GM21825 (cell line): ENCODE measurements around the gene LBH.
A peak's percentile ranks its signal among the peaks of the same experiment; 100 is the strongest.

Experiments
- ATAC-seq: cut with Tn5 transposase; IDR thresholded peaks from one replicate; pipeline ENCODE4 v1.9.1; 2021; ENCODE audit warnings: mild to moderate bottlenecking, moderate library complexity; ENCODE audit not compliant: unreplicated experiment

LBH gene

DNA sequence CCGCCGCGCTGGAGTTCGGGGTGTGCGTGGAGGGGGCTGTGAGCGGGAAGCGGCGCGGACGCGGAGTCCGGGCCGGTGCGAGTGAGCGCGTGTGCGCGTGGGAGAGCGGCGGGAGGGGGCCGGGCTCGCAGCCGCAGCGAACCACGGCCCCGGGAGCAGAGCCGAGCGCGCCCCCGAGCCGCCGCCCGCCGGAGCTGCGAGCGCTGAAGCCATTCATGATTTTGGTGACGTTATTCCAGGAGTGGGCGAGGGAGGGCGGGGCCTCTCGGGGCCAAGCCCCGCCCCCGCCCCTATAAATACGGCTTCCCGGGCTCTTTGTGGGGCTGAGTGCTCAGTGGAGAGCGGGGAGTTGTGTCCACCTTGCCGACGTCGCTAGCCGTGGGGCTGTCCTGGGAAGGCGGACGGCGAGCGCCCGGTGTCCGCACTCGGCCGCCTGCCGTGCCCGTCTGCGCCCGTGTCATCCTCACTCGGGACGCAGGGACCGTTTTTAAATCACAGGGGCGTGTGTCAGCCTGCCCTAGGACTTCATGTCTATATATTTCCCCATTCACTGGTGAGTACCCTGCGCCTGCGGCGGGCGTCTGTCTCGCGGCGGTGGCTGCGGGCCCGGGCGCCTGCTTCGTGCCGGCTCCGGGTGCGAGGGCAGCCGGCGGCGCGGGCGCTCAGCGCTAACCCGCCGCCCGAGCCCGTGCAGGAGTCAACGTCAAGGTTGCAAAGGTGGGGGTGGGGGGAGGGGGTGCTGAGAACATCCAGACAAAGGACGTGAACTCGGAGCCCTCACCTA lies at the start of gene LBH:
Gene LBH (plus strand): TSS at position 323 of the 784 bp plus-strand sequence. CDS start 205 bp downstream, at position 528.
- peak; percentile 54 for ATAC-seq

- no peak for ATAC-seq
These were observed 47.3 kb upstream of the LBH start for GRCh38 chr2:30184035-30184434.

DNA sequence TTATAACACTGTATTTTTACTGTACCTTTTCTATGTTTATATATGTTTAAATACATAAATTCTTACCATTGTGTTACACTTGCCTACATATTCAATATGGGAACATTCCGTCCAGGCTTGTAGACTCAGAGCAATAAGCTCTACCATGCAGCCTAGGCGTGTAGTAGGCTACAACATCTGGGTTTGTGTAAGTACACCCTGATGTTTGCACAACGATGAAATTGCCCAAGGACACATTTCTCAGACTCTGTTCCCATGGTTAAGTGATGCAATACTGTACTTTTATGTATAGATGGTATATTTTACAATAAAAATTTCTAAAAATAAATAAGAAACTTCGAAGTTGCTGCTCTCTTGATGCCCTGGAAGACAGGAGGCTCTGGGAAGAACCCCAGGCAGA lies 46.2 kb upstream of the LBH start:
- no peak for ATAC-seq

GRCh38 chr2:30188292-30188691 lies 43.0 kb upstream of the LBH start:
- ATAC-seq = no peak

DNA sequence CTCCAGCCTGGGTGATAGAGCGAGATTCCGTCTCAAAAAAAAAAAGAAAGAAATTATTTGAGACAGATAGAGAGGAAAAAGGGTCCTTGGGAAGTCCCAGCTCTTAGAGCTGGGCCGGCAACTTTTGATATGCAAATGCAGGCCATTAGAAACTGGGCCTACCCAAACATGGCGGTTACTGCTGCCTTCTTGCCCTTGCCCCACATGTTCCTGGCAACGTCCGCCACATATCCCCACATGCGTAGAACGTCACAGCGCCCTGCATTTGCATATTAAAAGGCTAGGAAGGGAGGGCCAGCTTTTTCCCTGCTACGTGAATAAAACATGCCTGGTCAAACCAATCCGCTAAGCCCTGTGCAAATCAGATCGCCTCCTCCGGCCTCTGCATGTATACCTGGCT lies 40.7 kb upstream of the LBH start:
- no peak for ATAC-seq

GRCh38 chr2:30191107-30191506 lies 40.2 kb upstream of the LBH start:
- ATAC-seq = no peak

- no peak for ATAC-seq
These were observed 39.5 kb upstream of the LBH start for GRCh38 chr2:30191819-30192271.

DNA sequence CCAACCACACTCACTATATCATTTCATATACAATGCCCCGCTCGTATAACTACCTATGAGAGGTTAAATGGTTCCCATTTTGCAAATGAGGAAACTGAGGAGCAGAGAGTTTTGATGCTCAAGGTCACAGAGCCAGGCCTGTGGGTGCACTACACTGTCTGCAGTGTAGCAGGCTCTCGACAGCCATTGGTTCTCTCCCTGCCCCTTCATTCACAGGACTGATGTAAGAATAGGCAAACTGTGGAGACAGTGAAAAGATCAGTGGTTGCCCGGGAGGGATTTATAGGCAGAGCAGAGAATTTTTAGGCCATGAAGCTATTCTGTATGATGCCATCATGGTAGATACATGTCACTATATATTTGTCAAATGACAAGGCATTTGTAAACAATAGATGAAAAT lies 39.0 kb upstream of the LBH start:
- ATAC-seq = no peak

GRCh38 chr2:30193104-30193681 lies 38.1 kb upstream of the LBH start:
- no peak for ATAC-seq

GRCh38 chr2:30194421-30194820 lies 36.9 kb upstream of the LBH start:
- ATAC-seq = no peak

GRCh38 chr2:30195016-30195415 lies 36.3 kb upstream of the LBH start:
- no peak for ATAC-seq

- no peak for ATAC-seq
These were observed 33.7 kb upstream of the LBH start for GRCh38 chr2:30197570-30198192.

DNA sequence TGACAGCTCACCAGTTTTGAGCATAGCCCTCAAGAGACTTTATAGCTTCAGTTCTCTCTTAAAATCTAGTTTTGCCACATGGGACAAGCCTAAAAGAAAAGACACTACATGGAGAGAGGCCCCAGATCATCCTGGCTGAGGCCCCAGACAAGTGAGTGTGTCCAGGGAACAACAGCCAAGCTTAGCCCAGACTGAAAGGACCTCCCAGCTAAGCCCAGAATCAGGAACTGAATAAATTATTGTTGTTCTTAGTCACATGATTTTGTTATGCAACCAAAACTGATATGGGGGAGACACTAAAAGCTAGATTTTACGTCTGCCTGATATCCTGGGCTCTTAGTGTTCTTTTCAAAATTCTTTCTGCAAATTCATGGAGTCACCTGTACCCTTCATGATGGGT lies 29.3 kb upstream of the LBH start:
- no peak for ATAC-seq

DNA sequence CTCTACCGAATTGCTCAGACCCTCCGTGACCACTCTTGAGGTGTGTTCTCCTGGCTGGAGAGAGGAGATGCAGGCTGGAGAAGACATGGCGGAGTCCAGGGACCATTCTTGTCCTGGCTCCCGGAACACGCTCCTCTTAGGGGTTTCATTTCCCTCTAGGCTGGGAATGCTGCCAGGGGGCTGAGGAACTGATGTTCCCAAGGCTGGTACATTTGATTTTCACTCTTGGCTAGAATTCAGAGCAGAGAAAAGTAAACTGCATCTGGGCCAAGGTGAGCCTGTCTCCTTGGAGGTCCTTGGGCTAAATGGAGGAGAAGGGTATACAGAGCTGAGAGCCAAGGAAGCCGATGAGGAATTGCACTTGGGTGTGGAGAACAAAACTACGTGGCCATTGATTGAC lies 28.2 kb upstream of the LBH start:
- no peak for ATAC-seq

GRCh38 chr2:30204281-30204680 lies 27.1 kb upstream of the LBH start:
- ATAC-seq = no peak

DNA sequence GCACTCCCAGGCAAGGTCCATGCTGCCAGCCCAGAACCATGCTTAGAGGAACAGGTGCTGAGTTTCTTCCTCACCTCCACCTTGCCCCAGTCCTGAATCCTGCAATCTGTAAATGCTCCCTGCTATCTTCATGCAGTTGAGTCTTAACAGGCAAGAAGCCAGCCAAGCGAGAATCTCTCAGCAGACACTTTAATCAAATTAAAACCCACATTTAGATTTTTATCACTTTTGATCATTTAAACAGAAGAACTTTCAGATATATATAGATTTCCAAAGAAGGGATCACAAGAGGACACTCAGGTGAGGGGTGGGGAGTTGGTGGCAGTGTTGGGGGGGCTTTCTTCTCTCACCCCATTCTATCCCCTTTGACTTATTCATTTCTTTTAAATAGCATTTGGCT lies 25.9 kb upstream of the LBH start:
- ATAC-seq = no peak

GRCh38 chr2:30206461-30207430 lies 24.6 kb upstream of the LBH start:
- ATAC-seq = no peak

GRCh38 chr2:30208453-30208852 lies 22.9 kb upstream of the LBH start:
- peak; percentile 49 for ATAC-seq

GRCh38 chr2:30209227-30209626 lies 22.1 kb upstream of the LBH start:
- ATAC-seq = no peak

DNA sequence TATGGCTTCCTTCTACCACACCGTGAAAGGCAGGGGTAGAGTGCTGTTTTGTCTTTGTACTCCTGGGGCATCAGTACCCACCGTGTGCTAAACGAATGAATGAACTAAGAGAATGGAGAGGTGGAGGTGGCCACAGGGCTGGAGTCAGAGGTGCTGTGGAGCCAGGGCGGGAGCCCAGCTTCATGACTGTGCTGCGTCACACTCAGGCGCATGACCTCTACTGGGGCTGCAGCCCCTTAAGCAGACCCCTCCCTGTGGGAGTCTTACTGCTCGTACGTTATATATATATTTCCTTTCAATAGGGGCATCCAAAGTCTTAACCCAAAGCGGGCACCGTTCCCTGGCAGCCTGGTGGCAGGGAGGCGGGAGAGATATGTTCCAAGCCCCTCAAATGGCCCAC lies 18.0 kb upstream of the LBH start:
- ATAC-seq = no peak

- no peak for ATAC-seq
These were observed 17.3 kb upstream of the LBH start for GRCh38 chr2:30213907-30214463.
